ENCODE measurements around the gene KRT74.

KRT74 gene

DNA sequence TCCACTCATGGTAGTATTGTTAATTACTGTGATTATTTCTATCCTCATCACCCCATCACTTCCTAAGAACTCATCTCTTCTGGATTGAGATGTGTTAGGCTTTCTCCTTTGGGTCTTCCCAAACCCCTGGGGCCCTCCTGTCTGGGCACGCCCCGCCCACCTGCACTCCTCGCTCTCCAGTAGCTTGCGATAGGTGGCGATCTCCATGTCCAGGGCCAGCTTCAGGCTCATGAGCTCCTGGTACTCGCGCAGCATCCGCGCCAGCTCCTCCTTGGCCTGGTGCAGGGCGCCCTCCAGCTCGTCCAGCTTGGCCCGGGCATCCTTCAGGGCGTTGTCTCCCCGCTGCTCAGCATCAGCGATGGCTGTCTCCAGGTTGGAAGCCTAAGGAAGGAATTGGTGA is 27.5 kb downstream of the KRT74 start:
- no peak for DNase-seq (ENCODE audit: extremely low read depth, low read depth)
- H3K4me3 ChIP-seq (replicated peaks; ENCODE audit: low read depth, low read length) = no peak overlapping the region
- TF ChIP-seq, protein P1, sequence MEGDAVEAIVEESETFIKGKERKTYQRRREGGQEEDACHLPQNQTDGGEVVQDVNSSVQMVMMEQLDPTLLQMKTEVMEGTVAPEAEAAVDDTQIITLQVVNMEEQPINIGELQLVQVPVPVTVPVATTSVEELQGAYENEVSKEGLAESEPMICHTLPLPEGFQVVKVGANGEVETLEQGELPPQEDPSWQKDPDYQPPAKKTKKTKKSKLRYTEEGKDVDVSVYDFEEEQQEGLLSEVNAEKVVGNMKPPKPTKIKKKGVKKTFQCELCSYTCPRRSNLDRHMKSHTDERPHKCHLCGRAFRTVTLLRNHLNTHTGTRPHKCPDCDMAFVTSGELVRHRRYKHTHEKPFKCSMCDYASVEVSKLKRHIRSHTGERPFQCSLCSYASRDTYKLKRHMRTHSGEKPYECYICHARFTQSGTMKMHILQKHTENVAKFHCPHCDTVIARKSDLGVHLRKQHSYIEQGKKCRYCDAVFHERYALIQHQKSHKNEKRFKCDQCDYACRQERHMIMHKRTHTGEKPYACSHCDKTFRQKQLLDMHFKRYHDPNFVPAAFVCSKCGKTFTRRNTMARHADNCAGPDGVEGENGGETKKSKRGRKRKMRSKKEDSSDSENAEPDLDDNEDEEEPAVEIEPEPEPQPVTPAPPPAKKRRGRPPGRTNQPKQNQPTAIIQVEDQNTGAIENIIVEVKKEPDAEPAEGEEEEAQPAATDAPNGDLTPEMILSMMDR (IDR thresholded peaks at IDR 0.05; ENCODE audit: low read depth, low read length, missing control alignments) = no peak

DNA sequence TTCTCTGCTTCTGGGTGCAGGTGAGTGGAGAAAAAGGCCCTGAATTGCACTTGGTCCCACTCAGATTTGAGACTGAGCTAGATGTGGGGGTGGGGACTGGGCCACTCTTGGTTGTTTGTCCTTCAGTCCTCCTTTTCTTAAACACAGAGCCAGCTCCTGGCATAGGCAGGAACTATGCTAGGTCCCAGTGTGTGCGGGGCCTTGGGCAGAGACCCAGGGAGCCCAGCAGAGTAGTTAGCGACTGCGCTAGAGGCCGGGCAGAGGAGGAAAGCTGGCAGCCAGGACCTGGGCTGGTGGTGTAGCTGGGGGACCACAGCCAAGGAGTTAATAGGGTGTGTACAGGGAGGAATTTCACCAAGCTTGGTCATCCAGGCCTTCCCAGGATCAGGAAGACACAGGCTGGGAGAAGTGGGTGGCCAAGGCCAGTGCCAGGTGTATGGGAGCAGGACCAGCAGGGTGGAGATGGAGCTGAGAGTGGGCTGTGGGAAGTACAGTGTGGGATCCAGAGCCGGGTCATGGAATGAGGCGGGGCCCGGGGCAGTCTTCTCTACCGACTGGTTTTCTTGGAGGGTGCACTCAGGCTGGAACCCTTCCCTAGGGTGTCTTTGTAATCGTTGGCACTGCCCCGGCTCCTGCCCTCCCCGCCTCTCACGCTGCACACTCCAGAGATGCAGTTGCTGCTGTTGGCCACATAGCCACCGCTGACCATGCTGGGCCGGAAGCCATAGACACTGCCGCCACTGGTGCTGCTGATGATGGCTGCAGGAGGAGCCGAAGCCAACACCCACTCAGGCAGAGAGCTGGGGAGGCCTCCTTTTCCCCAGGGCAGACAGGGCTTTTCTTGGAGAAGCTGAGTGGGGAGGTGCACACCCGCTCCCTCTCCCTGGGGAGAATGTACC is 29.4 kb downstream of the KRT74 start:
- H3K4me3 ChIP-seq (replicated peaks; ENCODE audit: low read depth, low read length) = no peak overlapping the region
- TF ChIP-seq, protein P1 (IDR thresholded peaks at IDR 0.05; ENCODE audit: low read depth, low read length, missing control alignments) = no peak
- DNase-seq (ENCODE audit: extremely low read depth, low read depth) = no peak

DNA sequence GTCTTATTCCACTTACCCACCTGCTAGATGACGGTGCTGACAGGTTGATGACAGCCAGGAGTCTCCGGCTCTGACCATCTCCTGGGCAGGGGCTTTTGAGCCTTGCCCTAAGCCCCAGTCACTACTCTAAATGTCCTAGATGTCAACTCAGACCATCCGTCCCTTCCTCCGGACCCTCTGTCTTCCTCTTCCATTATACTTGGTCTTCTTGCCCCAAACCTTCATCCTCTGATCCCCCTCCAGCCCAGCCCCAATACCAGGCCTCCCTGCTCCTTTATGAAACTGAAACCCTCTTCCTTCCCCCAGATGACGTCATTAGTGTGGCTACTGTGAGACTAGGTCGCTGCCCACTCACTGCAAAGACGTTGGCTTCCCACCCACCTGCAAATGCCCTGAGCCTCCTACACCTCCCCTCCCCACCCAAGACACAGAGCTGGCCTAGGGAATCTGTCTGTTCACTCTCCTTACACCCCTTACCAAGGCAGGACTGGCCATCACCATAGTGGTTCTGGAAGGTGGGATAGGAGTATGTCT is 30.8 kb downstream of the KRT74 start:
- DNase-seq (ENCODE audit: extremely low read depth, low read depth) = no peak

DNA sequence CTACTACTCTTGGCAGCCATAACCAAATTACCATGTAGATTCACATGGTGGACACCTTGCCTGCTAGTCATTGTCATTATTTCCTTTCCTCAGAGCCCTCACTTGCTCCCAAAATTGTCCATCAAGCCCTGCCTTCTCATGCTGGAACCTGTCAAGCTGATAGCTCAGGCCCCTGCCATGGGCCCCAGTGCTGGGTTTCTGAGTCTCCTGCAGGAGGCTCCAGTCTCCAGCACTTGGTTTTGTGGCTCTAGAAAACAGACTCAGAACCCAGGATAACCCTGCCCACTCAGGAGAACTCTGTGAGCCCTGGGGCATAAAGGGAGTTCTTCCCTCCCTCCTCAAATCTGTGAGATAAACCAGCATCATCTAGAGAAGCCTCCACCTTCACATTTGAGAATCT is 31.5 kb downstream of the KRT74 start:
- DNase-seq (ENCODE audit: extremely low read depth, low read depth) = no peak
- no peak overlapping the region for H3K4me3 ChIP-seq (replicated peaks; ENCODE audit: low read depth, low read length)
- TF ChIP-seq, protein P1 (IDR thresholded peaks at IDR 0.05; ENCODE audit: low read depth, low read length, missing control alignments) = no peak

More for the DNA sequence above, 30.8 kb downstream of the KRT74 start:
- H3K4me3 ChIP-seq (replicated peaks; ENCODE audit: low read depth, low read length) = no peak overlapping the region
- TF ChIP-seq, protein P1 (IDR thresholded peaks at IDR 0.05; ENCODE audit: low read depth, low read length, missing control alignments) = no peak

DNA sequence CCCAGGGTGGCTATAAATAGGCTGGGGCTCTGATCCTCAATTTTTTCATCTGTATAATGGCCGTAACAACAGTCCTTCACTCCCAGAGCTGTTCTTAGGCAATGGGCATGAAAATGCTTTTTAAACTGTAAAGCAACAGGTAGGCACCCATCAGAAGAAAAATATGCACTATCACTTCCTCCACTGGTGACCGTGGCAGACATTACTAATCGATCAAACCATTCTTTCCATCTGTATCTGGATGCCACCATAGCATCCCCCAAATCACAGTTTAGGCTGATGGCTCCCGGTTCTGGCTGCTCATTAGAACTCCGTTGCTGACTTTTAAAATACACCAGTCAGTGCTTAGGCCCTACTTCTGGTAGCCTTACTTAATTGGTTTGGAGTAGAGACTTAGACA is 31.9 kb downstream of the KRT74 start:
- DNase-seq (ENCODE audit: extremely low read depth, low read depth) = no peak
- TF ChIP-seq, protein P1 (IDR thresholded peaks at IDR 0.05; ENCODE audit: low read depth, low read length, missing control alignments) = no peak
- H3K4me3 ChIP-seq (replicated peaks; ENCODE audit: low read depth, low read length) = no peak overlapping the region

DNA sequence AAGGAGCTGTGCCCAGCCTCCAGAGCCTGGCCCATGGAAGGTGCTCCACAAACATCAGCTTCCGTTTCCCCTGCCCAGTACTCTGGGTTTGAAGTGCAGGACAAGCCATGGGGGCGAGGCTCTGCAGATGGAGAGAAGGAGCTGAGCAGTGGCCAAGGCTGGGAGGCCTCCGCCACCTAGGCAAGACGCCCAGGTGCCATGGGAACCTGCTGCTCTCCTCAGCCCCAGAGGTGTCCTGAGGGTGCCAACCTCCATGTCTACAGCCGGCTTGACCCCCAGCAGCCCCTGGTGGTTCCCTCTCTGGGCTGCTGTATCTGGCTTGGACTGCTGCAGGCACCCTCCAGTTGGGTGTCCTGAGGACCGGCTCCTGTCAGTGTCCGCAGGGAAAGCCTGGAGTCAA is 33.1 kb downstream of the KRT74 start:
- no peak for DNase-seq (ENCODE audit: extremely low read depth, low read depth)
- TF ChIP-seq, protein P1 (IDR thresholded peaks at IDR 0.05; ENCODE audit: low read depth, low read length, missing control alignments) = no peak
- H3K4me3 ChIP-seq (replicated peaks; ENCODE audit: low read depth, low read length) = no peak overlapping the region

Data from HFF-Myc (cell line).